Keratinocyte (primary cell): ENCODE results near the gene SLC5A1. TPM values are rescaled to one million over a fixed set of nuclear protein-coding genes. Genes with fewer than 3 reads are reported as not detected.

Experiments
- DNase-seq: peaks from one replicate; pipeline ENCODE4 v3.0.0-alpha.2; 2011; ENCODE audit warnings: low read depth, missing footprints, low spot score
- FAIRE-seq: peaks from 2 replicates; lab custom pipeline; 2011; peaks lifted over from hg19 to GRCh38; lab: Jason Lieb, UNC
- H2AFZ ChIP-seq: 2 replicates; pipeline ENCODE4 v1.6.0; 2012; ENCODE audit warnings: low read length, control low read depth, inconsistent platforms; ENCODE audit not compliant: control insufficient read depth
- H3K27ac ChIP-seq: 2 replicates; pipeline ENCODE4 v1.5.1; 2011; ENCODE audit warnings: low read length; ENCODE audit not compliant: control insufficient read depth, insufficient read depth
- H3K27me3 ChIP-seq: 3 replicates; pipeline ENCODE4 v1.6.0; 2011; ENCODE audit warnings: low read length; ENCODE audit not compliant: control insufficient read depth, insufficient read depth; ENCODE audit errors: extremely low read depth
- H3K36me3 ChIP-seq, 2 experiments: 2 replicates in 1 of 2; 3 replicates in 1 of 2; pipeline ENCODE4 v1.5.1; 2011; ENCODE audit warnings: low read length in 2 of 2, mild to moderate bottlenecking in 1 of 2; ENCODE audit not compliant: control insufficient read depth in 2 of 2, insufficient read depth in 2 of 2; ENCODE audit errors: extremely low read depth in 1 of 2
- H3K4me1 ChIP-seq: 3 replicates; pipeline ENCODE4 v1.5.1; 2011; ENCODE audit warnings: low read length; ENCODE audit not compliant: control insufficient read depth, insufficient read depth; ENCODE audit errors: extremely low read depth
- H3K4me2 ChIP-seq: 3 replicates; pipeline ENCODE4 v1.6.0; 2011; ENCODE audit warnings: low read depth, low read length; ENCODE audit not compliant: control insufficient read depth, insufficient read depth; ENCODE audit errors: extremely low read depth
- H3K4me3 ChIP-seq, 3 experiments: fragments of 200-600 bp in 1 of 3; sonication (generic) in 1 of 3; 2 replicates in 2 of 3; 3 replicates in 1 of 3; pipeline ENCODE4 v1.5.1; 2011 to 2016; ENCODE audit warnings: low read length in 3 of 3, mild to moderate bottlenecking in 3 of 3, control low read depth in 2 of 3, inconsistent platforms in 1 of 3, low read depth in 1 of 3, mixed read lengths in 1 of 3, mixed run types in 1 of 3, moderate library complexity in 1 of 3; ENCODE audit not compliant: control insufficient read depth in 2 of 3, insufficient read depth in 2 of 3; ENCODE audit errors: extremely low read depth in 1 of 3
- H3K79me2 ChIP-seq: 2 replicates; pipeline ENCODE4 v1.6.0; 2012; ENCODE audit warnings: low read length; ENCODE audit not compliant: control insufficient read depth, insufficient read depth
- H3K9ac ChIP-seq: 3 replicates; pipeline ENCODE4 v1.6.0; 2011; ENCODE audit warnings: low read length; ENCODE audit not compliant: control insufficient read depth, insufficient read depth; ENCODE audit errors: extremely low read depth
- H3K9me1 ChIP-seq: 3 replicates; pipeline ENCODE4 v1.6.0; 2011; ENCODE audit warnings: low read length; ENCODE audit not compliant: control insufficient read depth, insufficient read depth; ENCODE audit errors: extremely low read depth
- H3K9me3 ChIP-seq: 2 replicates; pipeline ENCODE4 v1.5.1; 2012; ENCODE audit warnings: low read depth, low read length; ENCODE audit not compliant: control insufficient read depth
- H4K20me1 ChIP-seq: 3 replicates; pipeline ENCODE4 v1.6.0; 2011; ENCODE audit warnings: low read length; ENCODE audit not compliant: control insufficient read depth, insufficient read depth; ENCODE audit errors: extremely low read depth
- CTCF ChIP-seq, 3 experiments: IDR thresholded peaks in 1 of 3; conservative IDR thresholded peaks in 1 of 3; optimal IDR thresholded peaks in 1 of 3; 2 replicates in 2 of 3; 3 replicates in 1 of 3; pipeline versions ENCODE3 to v1.5.1; 2011; ENCODE audit warnings: low read length in 3 of 3, mild to moderate bottlenecking in 3 of 3, moderate library complexity in 2 of 3, control low read depth in 1 of 3, inconsistent platforms in 1 of 3; ENCODE audit not compliant: insufficient read depth in 2 of 3; ENCODE audit errors: extremely low read depth in 1 of 3
- EZH2 ChIP-seq: IDR thresholded peaks from one replicate; pipeline ENCODE4 v1.6.1; 2012; ENCODE audit warnings: inconsistent platforms, mild to moderate bottlenecking, low read length, moderate library complexity
- dilution Hi-C: fragments of 300-500 bp; cut with MboI; formaldehyde crosslinking; loops from one replicate; pipeline ENCODE4 v1.7.0; 2020; ENCODE audit warnings: low sequenced_read_pairs; ENCODE audit not compliant: extremely low pct_ligation_motif_present
- polyA plus RNA-seq, 5 experiments: library from polyadenylated mRNA; depleted of rRNA in 3 of 5; stranded (reverse) in 3 of 5; stranded (forward) in 1 of 5; unstranded in 1 of 5; fragments of >200 nt; gene quantifications; 1 replicate in 1 of 5; 2 replicates in 3 of 5; 3 replicates in 1 of 5; pipeline versions ENCODE4 v1.2.1 to v1.2.3, GENCODE V29; 2011 to 2012; ENCODE audit warnings: missing spikeins in 2 of 5, low read depth in 1 of 5, low replicate concordance in 1 of 5

The SLC5A1 gene
- polyA plus RNA-seq, 1 donor (not counting 4 experiments of a cell fraction or from before 2014, with no cell fraction given): 2.0 TPM

DNA sequence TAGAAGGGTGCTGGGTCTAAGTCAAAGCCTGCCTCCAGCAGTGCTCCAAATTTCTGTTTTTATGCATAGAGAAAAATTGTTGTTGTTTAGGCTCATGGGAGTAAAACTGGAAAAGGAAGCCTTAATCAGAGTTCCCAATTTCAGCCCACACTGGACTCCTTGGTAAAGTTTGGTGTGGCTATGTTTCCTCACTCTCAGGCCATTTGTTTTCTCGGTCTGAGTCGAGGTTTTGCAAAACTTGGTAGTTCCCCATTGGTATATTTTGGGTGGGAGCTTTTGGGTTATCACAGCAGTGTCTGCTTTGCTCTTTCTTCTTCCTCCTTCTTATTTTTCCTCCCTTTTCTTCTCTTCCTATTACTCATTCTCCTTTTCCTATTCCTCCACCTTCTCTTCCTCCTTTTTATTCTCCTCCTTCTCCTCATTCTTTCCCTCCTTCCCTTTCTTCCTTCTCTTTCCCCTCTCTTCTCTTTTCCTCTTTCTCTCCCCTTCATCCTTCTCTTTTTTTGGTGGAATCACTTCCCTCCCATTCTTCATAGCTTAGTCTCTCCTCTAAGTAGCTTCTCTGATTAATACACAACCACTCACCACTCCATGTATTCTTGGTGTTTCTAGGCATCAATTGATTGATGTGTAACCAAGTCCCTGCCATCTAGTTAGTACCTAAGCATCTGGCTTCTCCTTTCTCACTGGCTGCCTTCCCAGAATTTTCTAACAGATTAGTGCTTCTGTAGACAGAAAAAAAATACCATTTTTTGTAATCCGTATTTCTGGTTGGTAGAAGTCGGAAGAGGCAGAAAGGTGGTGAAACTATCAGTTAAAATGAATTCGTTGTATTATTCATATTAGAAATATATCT lies 10.1 kb downstream of the SLC5A1 start:
- Histone ChIP-seq H3K4me2 (no peak overlapping the region), H2AFZ (no peak overlapping the region), H3K9me3 (no peaks in the 10 kb centered on the region), H3K79me2 (no peaks in the 10 kb centered on the region), H3K9ac (no peak overlapping the region), H4K20me1 (no peaks in the 10 kb centered on the region), H3K27me3 (no peaks in the 10 kb centered on the region), H3K9me1 (no peaks in the 10 kb centered on the region), H3K36me3 (no peaks in the 10 kb centered on the region), H3K27ac (no peak overlapping the region), H3K4me1 (peaks cover 17% of the 10 kb centered on the region), H3K4me3 (no peak overlapping the region)
- dilution Hi-C loops: no loop called here
- TF ChIP-seq EZH2: no peak
- no peak for TF ChIP-seq CTCF (optimal IDR thresholded peaks at IDR 0.05 in 1 of 3, IDR thresholded peaks at IDR 0.05 in 1 of 3, conservative IDR thresholded peaks at IDR 0.05 in 1 of 3; ENCODE audit: extremely low read depth in 1 of 3, insufficient read depth in 2 of 3, low read length in 3 of 3)
- FAIRE-seq (no peak), DNase-seq (no peak)

DNA sequence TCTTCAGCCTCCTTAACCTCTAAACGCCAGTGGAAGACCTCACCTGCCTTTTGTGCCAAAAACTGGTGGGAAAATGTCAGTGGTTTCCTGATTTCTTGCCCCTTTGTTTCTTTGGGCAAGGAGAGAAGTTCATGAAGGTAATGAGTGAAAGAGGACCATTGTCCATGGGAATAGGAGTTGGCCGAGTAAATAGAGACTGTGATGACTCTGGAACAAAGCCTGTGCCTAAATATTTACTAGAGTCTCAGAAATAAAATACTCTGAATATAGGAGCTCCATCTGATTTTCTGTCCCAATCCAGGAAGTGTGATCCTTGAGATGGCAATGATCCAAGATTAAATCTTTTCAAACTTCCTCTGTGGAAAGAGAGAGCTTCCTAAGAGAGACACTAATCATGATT lies 12.0 kb downstream of the SLC5A1 start:
- Histone ChIP-seq H3K79me2 (no peaks in the 10 kb centered on the region), H3K9me1 (no peaks in the 10 kb centered on the region), H3K9ac (no peak overlapping the region), H3K4me1 (peaks cover 14% of the 10 kb centered on the region), H4K20me1 (no peaks in the 10 kb centered on the region), H3K4me2 (no peak overlapping the region), H2AFZ (no peak overlapping the region), H3K9me3 (no peaks in the 10 kb centered on the region), H3K36me3 (no peaks in the 10 kb centered on the region), H3K4me3 (no peak overlapping the region), H3K27ac (no peak overlapping the region), H3K27me3 (no peaks in the 10 kb centered on the region)
- dilution Hi-C loops: no loop called here
- DNase-seq: no peak
- no peak for TF ChIP-seq CTCF (optimal IDR thresholded peaks at IDR 0.05 in 1 of 3, IDR thresholded peaks at IDR 0.05 in 1 of 3, conservative IDR thresholded peaks at IDR 0.05 in 1 of 3; ENCODE audit: extremely low read depth in 1 of 3, insufficient read depth in 2 of 3, low read length in 3 of 3)
- TF ChIP-seq EZH2: no peak
- FAIRE-seq: no peak
